Muscle of back (tissue), 11 donors: Measurements from ENCODE around the gene TENM3. TPM values are rescaled to one million over a fixed set of nuclear protein-coding genes. Genes with fewer than 3 reads are reported as not detected.

Experiments
- DNase-seq, 3 donors: peaks; one replicate each; pipeline versions ENCODE4 v3.0.0 to v3.0.0-alpha.2; 2013
- polyA plus RNA-seq, 10 donors: library from polyadenylated mRNA; unstranded; fragments of 120-200 nt; gene quantifications; one replicate each; pipeline ENCODE4 v1.2.1, GENCODE V29; 2013; ENCODE audit not compliant: insufficient read length in 10 of 10

Gene TENM3
- polyA plus RNA-seq, 10 donors: 9.2 to 23.1 (median 15.7) TPM

DNA sequence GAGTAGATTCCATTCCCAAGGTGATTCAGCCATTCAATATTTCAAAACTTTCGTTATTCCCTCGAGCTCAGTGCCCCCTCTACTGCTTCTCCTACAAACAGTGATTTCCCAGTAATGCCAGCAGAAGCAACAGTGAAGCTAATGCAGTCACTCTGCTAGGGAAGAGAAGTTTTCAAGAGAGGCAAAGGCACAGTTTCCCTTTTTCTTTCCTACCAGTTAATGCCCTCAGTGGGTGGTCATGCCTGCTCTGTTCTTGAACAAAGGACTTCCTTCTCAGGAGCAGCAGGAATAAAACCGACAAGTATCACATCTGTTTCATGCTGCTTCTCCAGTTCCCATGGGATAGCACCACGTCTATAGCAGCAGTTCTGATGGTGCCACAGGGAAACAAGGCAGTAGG lies 317.2 kb downstream of the TENM3 start:
- DNase-seq: no peak

DNA sequence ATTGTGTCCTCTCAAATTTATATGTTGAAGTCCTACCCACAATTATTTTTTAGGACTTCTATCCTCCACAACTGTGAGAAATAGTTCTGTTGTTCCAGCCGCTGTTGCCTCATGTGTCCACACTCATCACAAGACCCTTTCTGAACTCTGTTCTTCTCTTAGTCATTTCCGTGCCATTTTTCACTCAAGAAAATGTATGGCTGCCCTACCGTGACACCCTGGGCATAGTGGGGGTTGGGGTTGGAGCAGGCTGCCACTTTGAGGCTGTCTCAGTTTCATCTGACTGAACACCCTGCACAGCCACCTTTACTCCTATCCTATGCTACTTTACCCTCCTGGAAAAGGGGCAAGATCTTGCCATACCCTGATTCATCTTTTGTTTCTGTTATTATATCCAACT lies 319.1 kb downstream of the TENM3 start:
- no peak for DNase-seq

DNA sequence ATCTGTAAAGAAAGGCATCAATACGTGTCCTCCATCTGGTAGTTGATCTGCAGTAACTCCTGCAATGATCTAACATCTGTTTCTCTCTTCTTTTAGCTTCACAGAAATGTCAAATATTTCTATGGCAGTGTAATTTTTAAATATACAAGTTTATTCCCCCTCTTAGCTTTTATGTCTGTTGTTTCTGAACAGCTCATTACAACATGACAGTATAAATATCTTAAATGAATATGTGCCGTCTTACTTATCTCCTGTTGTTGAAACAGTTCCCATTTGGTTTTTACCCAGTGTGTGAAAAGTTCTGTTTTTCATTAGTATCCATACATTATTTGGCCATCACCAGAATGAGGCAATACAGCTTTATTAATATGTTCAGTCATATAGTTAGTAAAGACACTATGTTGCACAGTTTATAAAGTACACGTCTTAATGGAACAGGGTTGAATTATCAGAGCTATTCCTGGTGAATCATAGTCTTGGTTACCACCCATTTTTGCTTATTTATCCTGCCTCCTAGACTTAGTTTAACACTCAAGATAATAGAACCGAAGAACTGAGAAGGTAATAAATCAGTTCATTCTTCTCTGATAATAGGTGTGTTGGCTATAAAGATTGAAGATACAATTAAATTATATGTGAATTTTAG lies 321.6 kb downstream of the TENM3 start:
- no peak for DNase-seq

DNA sequence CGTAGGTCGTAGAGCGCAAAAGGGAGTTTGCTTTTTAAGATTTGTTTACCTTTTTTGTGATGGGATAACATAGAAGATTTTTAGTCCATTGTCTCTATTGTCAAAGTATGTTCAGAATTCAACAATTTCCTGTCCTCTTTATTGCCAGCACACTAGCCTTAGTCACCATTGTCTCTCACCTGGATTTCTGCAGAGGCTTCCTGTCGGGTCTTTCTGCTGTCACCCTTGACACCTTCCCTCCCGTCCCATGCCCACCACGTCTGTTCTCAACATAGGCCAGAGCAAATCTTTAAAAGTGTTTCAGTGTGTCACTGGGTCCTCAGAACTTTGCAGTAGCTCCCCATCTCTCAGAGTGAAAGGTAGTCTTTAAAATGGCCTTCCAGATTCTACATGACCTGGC lies 323.9 kb downstream of the TENM3 start:
- no peak for DNase-seq

DNA sequence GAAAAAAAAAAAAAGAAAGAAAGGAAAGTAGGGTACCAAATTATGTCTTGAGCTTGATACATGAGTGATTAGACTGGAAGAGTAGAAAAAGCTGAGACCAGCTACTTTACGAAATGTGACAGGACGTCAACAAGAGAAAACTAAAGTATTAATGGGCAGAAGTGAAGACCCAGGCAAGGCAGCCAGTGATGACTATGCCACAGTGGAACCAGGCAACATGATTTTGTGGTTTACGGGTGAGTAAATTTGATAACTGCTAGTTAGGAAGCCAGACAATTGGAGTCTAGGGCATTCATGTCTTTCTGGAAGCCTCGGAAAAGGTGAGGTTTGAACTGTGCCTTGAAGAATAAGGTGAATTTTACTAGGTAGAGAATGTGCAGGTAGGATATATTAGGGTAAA lies 326.4 kb downstream of the TENM3 start:
- no peak for DNase-seq

DNA sequence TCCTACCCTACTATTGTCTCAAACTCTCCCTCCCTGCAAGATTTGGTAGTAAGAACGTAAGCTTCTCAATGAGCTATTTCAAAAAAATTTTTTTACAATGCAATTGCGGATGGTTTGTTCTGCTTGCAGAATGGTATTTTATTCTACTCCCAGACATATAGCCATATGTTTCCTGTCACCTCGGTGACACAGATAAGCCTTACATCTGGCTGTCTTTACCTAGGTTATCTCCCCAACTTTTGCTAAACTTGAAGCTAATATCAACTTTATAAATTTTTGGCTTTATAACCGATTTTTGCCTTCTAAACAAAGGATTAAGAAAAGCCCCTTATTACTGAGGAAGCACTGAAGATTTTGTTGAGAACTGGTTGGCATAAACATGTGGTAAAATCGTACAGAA lies 331.5 kb downstream of the TENM3 start:
- DNase-seq: no peak

DNA sequence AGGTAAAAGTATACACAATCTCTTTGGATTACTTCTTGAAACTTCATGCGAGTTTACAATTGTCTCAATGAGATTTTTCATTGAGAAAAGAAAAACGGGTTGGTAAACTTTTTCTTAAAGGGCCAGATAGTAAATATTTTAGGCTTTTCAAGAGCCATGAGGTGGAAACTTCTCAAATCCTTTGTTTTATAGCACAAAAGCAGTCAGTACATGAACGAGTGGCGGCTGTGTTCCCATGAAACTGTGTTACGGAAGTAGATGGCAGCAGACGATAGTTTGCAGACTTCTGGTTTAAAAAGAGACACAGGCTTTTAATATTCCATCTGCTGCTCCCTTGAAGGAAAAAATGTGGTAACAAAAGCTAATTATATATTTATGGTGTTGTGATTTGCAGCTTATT lies 332.0 kb downstream of the TENM3 start:
- DNase-seq: peak in 1 of 3 donors; percentile 26

DNA sequence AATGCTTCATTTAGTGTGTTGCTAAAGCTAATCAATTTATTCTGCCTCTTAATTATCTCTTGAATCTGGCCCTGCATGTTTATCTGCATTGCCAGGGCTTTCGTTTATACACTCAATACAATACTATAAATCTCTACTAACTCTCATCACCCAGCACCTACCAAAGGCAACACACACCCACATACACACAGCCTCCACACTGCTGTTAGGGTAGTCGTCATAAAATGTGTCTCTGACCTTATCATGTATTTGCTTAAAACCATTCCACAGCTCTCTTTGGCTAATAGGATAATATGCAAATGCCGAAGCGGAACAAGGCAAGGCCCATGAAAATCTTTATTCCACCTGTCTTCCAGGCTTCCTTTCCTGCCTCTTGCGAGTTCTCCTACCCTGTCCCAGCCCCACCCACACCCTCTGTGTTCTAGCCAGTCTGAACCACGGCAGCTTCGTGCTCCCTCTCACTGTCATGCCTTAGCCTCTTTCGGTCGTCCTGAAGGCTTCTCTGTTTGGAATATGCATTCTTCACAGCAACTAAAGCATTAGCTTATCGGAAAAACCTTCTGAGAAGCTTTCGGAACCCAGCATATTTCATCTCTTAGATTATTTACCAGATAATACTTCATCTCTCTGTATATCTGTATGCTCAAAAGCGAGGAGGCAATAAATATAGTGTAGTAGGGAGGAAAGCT lies 333.5 kb downstream of the TENM3 start:
- no peak for DNase-seq

DNA sequence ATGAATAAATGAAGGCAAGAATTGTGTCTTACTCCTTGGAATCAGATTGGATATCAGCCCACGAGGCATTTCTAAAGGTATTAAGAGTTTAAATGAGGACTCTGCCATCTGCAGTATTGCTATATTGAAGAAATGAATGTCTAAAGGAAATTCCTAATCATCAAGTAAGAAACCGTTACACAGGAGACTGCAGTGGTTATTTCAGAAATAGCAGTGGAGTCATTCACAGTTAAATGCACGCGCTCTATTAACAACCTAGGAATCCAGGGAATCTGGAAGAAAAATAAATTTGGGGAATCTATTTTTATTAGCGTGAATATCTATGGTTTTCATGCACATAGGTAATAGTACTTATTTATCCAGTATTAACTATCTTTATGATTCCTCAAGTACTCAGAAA lies 334.2 kb downstream of the TENM3 start:
- no peak for DNase-seq

DNA sequence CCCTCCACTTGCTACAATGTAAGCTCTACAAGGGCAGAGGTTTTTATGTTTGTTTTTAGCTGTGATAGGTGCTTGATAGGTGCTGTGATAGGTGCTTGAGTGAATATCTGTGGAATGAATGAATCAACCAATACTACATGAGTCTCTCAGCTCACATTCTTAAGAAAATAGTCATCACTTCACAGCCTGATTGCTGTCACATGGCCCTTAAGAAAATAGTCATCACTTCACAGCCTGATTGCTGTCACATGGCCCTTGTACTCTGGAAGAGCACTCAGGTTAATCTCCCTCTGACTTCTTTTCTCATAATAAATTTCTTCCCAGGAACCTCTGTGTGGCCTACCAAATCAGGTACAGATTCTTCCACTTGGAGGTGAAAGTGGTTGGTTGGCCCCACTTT lies 335.2 kb downstream of the TENM3 start:
- peak in 1 of 3 donors; percentile 32 for DNase-seq

DNA sequence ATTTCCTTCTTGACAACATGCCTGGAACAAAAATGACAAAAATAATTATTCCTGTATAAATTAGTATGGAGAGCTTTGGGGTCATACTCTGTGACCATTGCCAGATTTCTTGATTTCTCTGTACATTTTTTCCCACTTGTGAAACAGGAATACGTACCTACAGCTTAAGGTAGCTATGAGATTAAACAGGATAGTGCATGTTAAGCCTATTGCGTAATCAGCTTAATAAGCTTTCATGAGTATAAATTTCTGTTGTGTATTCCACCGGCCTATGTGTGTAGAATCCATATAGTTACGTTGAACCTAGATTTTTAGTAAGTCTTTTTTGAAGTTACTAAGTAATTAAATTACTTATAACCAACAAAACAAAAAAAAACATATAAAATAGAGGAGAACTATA lies 339.0 kb downstream of the TENM3 start:
- no peak for DNase-seq

DNA sequence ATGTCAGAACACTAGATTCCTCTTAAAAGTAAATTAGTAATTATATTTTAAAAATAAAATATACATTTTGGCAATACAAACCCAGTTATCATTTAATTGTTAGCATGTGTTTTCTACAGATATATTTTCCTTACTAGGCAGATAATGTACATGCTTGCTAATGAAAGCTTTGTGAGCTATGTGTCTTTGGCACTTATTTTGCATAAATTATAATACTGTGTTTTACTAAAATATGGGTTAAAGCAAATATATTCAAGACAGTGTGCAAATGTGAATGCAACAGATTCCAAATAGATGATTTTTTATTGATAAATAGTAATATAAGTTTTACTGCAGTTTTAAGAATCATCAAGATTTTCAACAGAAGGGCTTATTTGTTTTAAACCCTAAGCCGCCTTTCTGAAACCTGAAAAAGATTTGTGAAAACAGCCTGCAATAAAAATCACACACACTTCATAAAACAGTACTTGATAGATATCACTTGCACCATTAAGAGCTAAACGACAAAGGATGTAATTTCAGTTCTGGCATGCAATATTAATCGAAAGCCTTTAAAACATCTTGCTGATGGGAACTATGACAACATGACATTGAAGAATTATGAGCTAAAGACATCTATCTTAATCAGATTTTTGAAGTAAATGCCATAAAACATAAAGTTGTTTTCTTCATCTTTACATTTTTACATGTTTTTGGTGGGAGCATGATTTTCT lies 340.7 kb downstream of the TENM3 start:
- peak in 1 of 3 donors; percentile 21 for DNase-seq

DNA sequence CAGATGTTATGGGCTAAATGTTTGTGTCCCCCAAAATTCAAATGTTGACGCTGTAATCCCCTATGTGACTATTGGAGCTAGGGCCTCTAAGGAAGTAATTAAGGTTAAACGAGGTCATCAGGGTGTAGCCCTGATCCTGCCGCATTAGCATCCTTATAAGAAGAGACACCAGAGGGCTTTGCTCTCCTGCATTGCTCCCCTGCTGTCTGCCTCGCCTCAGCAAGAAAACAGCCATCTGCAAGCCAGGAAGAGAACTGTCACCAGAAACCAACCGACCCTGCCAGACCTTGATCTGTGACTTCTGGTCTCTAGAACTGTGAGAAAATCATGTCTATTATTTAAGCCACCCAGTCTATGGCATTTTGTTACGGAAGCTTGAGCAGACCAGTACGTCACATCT lies 342.1 kb downstream of the TENM3 start:
- no peak for DNase-seq

DNA sequence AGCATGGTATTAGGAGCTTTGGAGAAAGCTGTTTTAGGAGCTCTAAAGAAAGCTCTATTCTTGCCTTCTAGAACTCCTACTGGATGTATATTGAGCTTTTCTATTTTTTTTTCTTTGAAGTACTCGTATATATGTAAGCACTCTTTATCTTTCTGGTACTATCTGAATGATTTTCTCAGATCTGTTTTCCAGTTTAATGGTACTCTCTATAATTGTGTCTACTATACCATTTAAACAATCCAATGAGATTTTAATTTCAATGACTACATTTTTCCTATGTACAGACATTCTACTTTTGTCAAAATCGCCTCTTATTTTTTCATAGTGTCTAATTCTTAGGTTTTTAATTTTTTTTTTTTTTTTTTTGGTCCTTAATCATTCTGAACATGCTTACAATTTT lies 345.9 kb downstream of the TENM3 start:
- DNase-seq: no peak

DNA sequence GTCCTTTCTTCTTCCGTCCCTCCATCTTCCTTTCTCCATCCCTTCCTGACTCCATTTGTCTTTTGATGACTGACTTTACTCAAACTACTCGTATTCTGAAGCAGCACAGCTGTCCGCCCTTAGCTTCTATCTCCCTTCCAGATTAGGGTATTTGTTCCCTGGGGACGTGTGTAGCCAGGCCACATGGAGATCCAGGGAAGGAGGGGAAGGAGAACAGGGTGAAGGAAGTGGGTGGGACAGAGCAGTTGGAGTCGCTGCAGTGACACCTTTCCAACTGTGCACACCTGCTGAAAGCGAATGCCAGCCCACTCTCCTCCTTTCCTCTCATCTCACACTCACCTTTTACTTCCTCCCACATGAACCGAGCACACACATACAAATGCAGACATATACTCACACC lies 350.2 kb downstream of the TENM3 start:
- no peak for DNase-seq

DNA sequence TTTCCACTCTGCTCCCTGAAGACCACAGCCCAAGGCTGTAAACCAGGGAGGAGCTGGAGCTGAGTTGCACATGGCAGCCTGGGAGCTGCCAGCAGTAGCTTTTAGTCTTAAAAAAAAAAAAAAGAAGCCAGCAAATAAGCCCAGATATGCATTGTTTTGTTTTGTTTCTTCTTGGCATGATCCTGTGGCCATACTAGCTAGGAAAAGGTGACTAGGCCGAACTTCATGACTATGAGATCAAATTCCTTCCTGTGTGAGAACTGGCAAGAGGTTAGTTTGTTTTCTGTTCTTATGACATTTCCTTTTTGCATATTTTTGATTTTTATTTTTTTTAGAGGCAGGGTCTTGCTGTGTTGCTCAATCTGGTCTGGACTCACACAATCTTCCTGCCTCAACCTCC lies 350.7 kb downstream of the TENM3 start:
- no peak for DNase-seq

DNA sequence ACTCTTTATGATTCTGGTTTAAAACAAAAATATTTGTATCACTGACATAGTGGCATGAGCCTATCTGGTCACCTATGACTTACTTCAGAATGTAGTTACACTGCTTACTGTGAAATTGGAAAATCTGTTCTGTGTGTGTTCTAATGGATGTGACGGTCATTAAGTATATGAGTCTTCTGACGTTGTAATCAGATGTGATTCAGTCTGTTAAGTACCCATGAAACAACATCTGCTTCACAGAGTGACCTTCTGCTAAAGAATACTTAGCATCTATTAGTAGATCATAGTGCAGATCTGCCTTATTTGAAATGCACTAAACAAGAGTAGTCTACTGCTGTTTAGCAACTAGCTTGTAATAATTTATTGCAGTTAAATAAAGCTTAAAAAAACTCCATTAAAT lies 356.9 kb downstream of the TENM3 start:
- peak in 1 of 3 donors; percentile 29 for DNase-seq

DNA sequence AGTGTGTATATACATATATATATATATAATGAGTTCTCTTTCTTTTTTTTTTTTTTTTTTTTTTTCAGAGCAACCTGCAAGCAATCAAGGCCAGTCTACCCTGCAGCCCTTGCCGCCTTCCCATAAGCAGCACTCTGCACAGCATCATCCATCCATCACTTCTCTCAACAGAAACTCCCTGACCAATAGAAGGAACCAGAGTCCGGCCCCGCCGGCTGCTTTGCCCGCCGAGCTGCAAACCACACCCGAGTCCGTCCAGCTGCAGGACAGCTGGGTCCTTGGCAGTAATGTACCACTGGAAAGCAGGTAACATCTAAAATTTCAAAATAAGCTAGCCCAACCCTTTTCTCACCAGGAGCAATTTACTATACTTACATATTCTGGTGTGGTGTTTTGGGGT lies 357.7 kb downstream of the TENM3 start:
- peak in 1 of 3 donors; percentile 44 for DNase-seq

DNA sequence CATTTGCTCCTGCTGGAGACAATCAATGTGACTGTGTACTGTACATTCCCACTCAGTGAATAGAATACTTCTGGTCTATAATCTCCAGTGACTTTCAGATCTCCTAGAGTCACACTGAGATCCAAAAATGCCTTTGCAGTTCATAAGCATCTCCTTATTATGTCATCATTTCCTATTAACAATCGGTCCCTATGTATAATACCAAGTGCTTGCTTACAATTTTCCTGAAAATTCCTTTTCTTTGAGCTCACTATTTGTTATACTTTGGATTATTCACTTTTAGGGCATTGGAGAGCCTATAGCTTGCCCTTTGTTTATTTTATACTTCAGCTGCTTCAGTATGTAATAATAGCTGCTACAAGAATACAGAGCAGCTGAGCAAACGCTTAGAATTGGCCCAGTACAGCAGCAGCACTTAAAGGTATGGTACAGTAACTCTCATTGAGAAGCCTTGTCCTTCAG lies 361.0 kb downstream of the TENM3 start:
- DNase-seq: peak in 2 of 3 donors; percentile 33 to 54

DNA sequence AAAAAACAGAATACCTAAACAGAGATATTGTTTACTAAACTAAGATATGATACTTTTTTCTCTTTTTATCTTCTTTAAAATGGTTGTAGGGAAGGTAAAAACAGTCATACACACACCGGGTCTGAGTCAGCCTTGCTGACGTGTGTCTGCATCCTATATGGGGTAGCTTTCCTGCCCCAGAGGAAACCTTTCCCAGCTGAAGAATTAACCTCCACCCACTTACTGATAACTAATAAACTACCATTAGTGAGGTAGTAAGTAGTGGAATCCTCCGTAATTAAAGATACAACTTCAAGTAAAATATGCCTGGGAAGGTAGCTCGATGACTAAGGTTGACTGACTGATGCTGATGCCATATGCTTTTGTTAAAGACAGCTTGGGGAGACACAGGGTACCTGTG lies 361.8 kb downstream of the TENM3 start:
- DNase-seq: no peak

DNA sequence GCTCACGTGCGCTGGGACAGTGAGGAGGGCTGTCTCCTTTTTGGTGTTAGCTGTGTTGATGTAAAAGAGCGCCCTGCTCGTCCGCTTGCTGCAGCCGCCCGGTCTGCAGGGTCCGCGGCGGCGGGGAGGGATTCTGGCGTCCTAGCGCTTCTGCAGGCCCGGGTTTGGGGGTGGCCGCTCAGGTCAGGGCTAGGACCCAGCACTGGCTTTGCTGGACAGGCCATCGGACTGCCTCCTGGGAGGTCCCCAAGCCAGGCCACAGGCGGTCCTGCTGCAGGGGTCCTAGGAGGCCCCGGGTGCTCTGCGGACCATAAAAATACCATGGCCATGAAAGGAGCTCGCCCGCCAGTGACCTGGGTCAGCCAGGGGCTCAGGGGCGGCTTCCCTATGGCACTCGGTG lies 365.3 kb downstream of the TENM3 start:
- DNase-seq: no peak

DNA sequence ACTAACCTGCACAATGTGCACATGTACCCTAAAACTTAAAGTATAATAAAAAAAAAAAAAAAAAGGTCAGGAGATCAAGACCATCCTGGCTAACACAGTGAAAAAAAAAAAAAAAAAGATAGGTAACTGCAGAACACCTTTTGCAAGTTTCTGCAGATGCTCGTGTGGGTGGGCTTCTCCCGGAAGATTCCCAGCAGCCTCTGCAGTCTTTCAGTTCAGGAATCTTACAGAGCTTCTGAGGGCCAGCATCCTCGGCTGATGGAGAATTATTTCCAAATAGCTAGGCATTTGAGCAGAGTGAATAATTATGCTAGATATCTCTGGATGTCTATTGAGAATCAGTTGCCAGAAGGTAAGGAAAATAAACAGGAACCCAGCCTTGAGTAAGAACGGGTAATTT lies 373.3 kb downstream of the TENM3 start:
- no peak for DNase-seq

DNA sequence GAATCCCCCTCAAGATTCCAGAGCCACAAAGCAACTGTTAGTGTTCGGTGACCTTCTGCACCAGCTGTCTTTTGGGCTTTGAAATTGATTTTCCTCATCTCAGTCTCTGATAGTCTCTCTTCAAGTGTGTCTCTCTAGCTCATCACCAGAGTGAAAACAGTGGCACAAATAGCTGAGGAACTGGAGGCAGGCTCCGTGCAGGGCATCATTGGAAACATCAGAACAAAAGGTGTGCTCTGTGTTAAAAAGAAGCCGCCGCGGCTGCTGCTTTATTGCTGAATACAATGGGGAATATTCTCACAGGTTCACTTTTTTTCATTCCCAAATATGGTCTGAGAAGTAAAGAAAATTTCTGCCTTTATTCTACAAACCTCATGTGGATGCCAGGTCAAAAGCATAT lies 376.5 kb downstream of the TENM3 start:
- DNase-seq: no peak
